ENCODE data around the gene MEGF11. TPM values are rescaled to one million over a fixed set of nuclear protein-coding genes. Genes with fewer than 3 reads are reported as not detected.

MEGF11 gene
- polyA plus RNA-seq, 3 donors = not detected

DNA sequence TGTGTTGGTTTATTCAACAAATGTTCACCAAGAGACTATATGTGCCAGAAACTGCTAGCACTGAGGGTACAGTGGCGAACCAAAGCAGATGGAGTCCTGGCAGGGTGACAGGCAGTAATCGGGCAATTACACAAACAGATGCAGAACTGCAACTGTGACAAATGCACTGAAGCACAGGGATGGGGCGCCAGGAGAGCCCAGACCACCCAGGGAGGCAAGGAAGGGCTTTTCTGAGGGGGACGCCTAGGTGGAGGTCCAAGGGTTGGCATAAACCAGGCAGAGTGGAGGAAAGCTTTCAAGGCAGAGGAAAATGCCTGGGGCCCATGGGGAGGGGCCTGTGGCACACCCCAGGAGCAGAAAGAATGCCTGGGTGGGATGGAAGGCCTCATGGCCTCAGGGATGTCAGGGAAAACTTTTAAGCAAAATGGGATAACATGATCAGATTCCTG, 45.3 kb upstream of the MEGF11 start:
- H2AFZ ChIP-seq (ENCODE audit: insufficient read depth, low read depth, low read length, poor library complexity, severe bottlenecking) = no peak overlapping the region
- no peak overlapping the region for H3K4me2 ChIP-seq (replicated peaks; ENCODE audit: extremely low read depth, low read length, poor library complexity, severe bottlenecking)
- no peaks in the 10 kb centered on the region for H3K9me3 ChIP-seq (replicated peaks in 1 of 2; ENCODE audit: control insufficient read depth in 1 of 2, insufficient read depth in 1 of 2, low read length in 2 of 2)
- intact Hi-C loops (cut with micrococcal nuclease) = no loop called here
- H3K4me3 Mint-ChIP-seq = no peak overlapping the region
- peaks cover 43% of the 10 kb centered on the region for H3K79me2 ChIP-seq (ENCODE audit: insufficient read depth, low read length)
- H3K36me3 ChIP-seq (replicated peaks in 1 of 2; ENCODE audit: control insufficient read depth in 1 of 2, insufficient read depth in 2 of 2, low read length in 2 of 2) = peaks cover 25 to 51% of the 10 kb centered on the region in 2 donors
- H3K27ac Mint-ChIP-seq = peak overlapping the region in 2 of 7 donors; percentile 32 to 42
- TF ChIP-seq, protein P1, sequence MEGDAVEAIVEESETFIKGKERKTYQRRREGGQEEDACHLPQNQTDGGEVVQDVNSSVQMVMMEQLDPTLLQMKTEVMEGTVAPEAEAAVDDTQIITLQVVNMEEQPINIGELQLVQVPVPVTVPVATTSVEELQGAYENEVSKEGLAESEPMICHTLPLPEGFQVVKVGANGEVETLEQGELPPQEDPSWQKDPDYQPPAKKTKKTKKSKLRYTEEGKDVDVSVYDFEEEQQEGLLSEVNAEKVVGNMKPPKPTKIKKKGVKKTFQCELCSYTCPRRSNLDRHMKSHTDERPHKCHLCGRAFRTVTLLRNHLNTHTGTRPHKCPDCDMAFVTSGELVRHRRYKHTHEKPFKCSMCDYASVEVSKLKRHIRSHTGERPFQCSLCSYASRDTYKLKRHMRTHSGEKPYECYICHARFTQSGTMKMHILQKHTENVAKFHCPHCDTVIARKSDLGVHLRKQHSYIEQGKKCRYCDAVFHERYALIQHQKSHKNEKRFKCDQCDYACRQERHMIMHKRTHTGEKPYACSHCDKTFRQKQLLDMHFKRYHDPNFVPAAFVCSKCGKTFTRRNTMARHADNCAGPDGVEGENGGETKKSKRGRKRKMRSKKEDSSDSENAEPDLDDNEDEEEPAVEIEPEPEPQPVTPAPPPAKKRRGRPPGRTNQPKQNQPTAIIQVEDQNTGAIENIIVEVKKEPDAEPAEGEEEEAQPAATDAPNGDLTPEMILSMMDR (IDR thresholded peaks at IDR 0.05) = no peak
- H3K9me3 Mint-ChIP-seq = no peaks in the 10 kb centered on the region
- H3K4me3 ChIP-seq (replicated peaks in 1 of 3; ENCODE audit: low read depth in 2 of 3, low read length in 3 of 3) = no peak overlapping the region
- peaks cover 3% of the 10 kb centered on the region for H4K20me1 ChIP-seq (ENCODE audit: insufficient read depth, low read length)
- H3K4me1 ChIP-seq (ENCODE audit: control insufficient read depth in 1 of 2, insufficient read depth in 2 of 2, low read length in 2 of 2) = peaks cover 10 to 18% of the 10 kb centered on the region in 2 donors
- H3K9ac ChIP-seq (ENCODE audit: insufficient read depth, low read length, poor library complexity, severe bottlenecking) = no peak overlapping the region
- no peak overlapping the region for H3K27ac ChIP-seq (ENCODE audit: low read depth in 1 of 2, low read length in 2 of 2)
- H3K36me3 Mint-ChIP-seq = peaks cover 36 to 44% of the 10 kb centered on the region in 2 donors
- no peaks in the 10 kb centered on the region for H3K27me3 Mint-ChIP-seq (ENCODE audit: low read depth in 3 of 3)
- no peaks in the 10 kb centered on the region for H3K27me3 ChIP-seq (ENCODE audit: control insufficient read depth in 2 of 2, insufficient read depth in 2 of 2, low read length in 2 of 2)
- no peak for DNase-seq
- peaks cover 18% of the 10 kb centered on the region for H3K4me1 Mint-ChIP-seq
- WGBS (ENCODE audit: insufficient coverage) = 91% methylated on average over 4 of the region's 4 CpGs

GRCh38 chr15:66296186-66296585, 42.6 kb upstream of the MEGF11 start:
- Histone ChIP-seq H4K20me1 (ENCODE audit: insufficient read depth, low read length) (peaks cover 3% of the 10 kb centered on the region), H3K9me3 (replicated peaks in 1 of 2; ENCODE audit: control insufficient read depth in 1 of 2, insufficient read depth in 1 of 2, low read length in 2 of 2) (no peaks in the 10 kb centered on the region), H3K4me3 (replicated peaks in 1 of 3; ENCODE audit: low read depth in 2 of 3, low read length in 3 of 3) (no peak overlapping the region), H2AFZ (ENCODE audit: insufficient read depth, low read depth, low read length, poor library complexity, severe bottlenecking) (no peak overlapping the region), H3K4me2 (replicated peaks; ENCODE audit: extremely low read depth, low read length, poor library complexity, severe bottlenecking) (no peak overlapping the region), H3K27me3 (ENCODE audit: control insufficient read depth in 2 of 2, insufficient read depth in 2 of 2, low read length in 2 of 2) (no peaks in the 10 kb centered on the region), H3K27ac (ENCODE audit: low read depth in 1 of 2, low read length in 2 of 2) (no peak overlapping the region), H3K79me2 (ENCODE audit: insufficient read depth, low read length) (peaks cover 43% of the 10 kb centered on the region), H3K36me3 (replicated peaks in 1 of 2; ENCODE audit: control insufficient read depth in 1 of 2, insufficient read depth in 2 of 2, low read length in 2 of 2) (peaks cover 11 to 31% of the 10 kb centered on the region in 2 donors), H3K9ac (ENCODE audit: insufficient read depth, low read length, poor library complexity, severe bottlenecking) (no peak overlapping the region), H3K4me1 (ENCODE audit: control insufficient read depth in 1 of 2, insufficient read depth in 2 of 2, low read length in 2 of 2) (peaks cover 18 to 28% of the 10 kb centered on the region in 2 donors)
- TF ChIP-seq, protein P1 (IDR thresholded peaks at IDR 0.05) = no peak
- DNase-seq = no peak
- H3K36me3 Mint-ChIP-seq = peaks cover 23 to 26% of the 10 kb centered on the region in 2 donors
- H3K9me3 Mint-ChIP-seq = no peaks in the 10 kb centered on the region
- WGBS (ENCODE audit: insufficient coverage) = no CpG with 5 or more reads among the region's 5 CpGs
- peaks cover 0 to 3% (median 0%) of the 10 kb centered on the region in 3 donors for H3K27me3 Mint-ChIP-seq (ENCODE audit: low read depth in 3 of 3)
- no peak overlapping the region for H3K4me3 Mint-ChIP-seq
- intact Hi-C loops (cut with micrococcal nuclease) = no loop called here
- H3K4me1 Mint-ChIP-seq = peaks cover 29% of the 10 kb centered on the region
- H3K27ac Mint-ChIP-seq = no peak overlapping the region
